MM.1S (cell line): ENCODE measurements around the gene STK17B.

ENCODE experiments used
- DNase-seq: peaks from one replicate; pipeline ENCODE4 v3.0.0-alpha.2; 2015
- H2AFZ ChIP-seq: fragments of 300-600 bp; sonication (generic); 2 replicates; pipeline ENCODE4 v1.6.0; 2016; ENCODE audit warnings: antibody characterized with exemption, low read length
- H3F3A ChIP-seq: fragments of 300-600 bp; sonication (generic); 2 replicates; pipeline ENCODE4 v1.6.1; 2016; ENCODE audit warnings: mild to moderate bottlenecking, antibody characterized with exemption, low read length, moderate library complexity, mixed read lengths; ENCODE audit not compliant: insufficient read depth
- H3K27ac ChIP-seq: fragments of 300-600 bp; sonication (generic); 2 replicates; pipeline ENCODE4 v1.5.1; 2016; ENCODE audit warnings: mild to moderate bottlenecking, low read length
- H3K27me3 ChIP-seq: fragments of 300-600 bp; sonication (generic); replicated peaks from 2 replicates; pipeline ENCODE4 v1.6.0; 2016; ENCODE audit warnings: low read length; ENCODE audit not compliant: insufficient read depth
- H3K36me3 ChIP-seq: fragments of 300-600 bp; sonication (generic); replicated peaks from 2 replicates; pipeline ENCODE4 v1.6.1; 2016; ENCODE audit warnings: mild to moderate bottlenecking, low read length, mixed read lengths; ENCODE audit not compliant: insufficient read depth
- H3K4me1 ChIP-seq: fragments of 300-600 bp; sonication (generic); 2 replicates; pipeline ENCODE4 v1.6.1; 2016; ENCODE audit warnings: low read length, mixed read lengths
- H3K4me2 ChIP-seq: fragments of 300-600 bp; sonication (generic); 2 replicates; pipeline ENCODE4 v1.6.0; 2016; ENCODE audit warnings: low read depth, low read length
- H3K4me3 ChIP-seq: fragments of 300-600 bp; sonication (generic); 2 replicates; pipeline ENCODE4 v1.5.1; 2016; ENCODE audit warnings: low read length, mixed read lengths
- H3K79me2 ChIP-seq: fragments of 300-600 bp; sonication (generic); 2 replicates; pipeline ENCODE4 v1.6.1; 2016; ENCODE audit warnings: mixed run types, low read length, mixed read lengths
- H3K9ac ChIP-seq: fragments of 300-600 bp; sonication (generic); 2 replicates; pipeline ENCODE4 v1.6.1; 2016; ENCODE audit warnings: low read length, mixed read lengths
- H3K9me2 ChIP-seq: fragments of 300-600 bp; sonication (generic); replicated peaks from 2 replicates; pipeline ENCODE4 v1.6.1; 2016; ENCODE audit warnings: mild to moderate bottlenecking, low read length, mixed read lengths; ENCODE audit not compliant: insufficient read depth
- H3K9me3 ChIP-seq: fragments of 300-600 bp; sonication (generic); replicated peaks from 2 replicates; pipeline ENCODE4 v1.6.1; 2016; ENCODE audit warnings: mild to moderate bottlenecking, low read length, mixed read lengths; ENCODE audit not compliant: insufficient read depth
- H4K20me1 ChIP-seq: fragments of 300-600 bp; sonication (generic); 2 replicates; pipeline ENCODE4 v1.6.1; 2016; ENCODE audit warnings: mild to moderate bottlenecking, low read length, moderate library complexity, mixed read lengths; ENCODE audit not compliant: insufficient read depth
- CTCF ChIP-seq: fragments of 300-600 bp; sonication (generic); IDR thresholded peaks from 2 replicates; pipeline ENCODE4 v1.5.1; 2016; ENCODE audit warnings: antibody characterized with exemption, low read length, mixed read lengths
- EZH2 ChIP-seq: fragments of 300-600 bp; sonication (generic); optimal IDR thresholded peaks from 2 replicates; pipeline ENCODE3; 2017; ENCODE audit warnings: low read depth, mild to moderate bottlenecking, antibody characterized with exemption, low read length, mixed read lengths
- EZH2phosphoT487 ChIP-seq: fragments of 300-600 bp; sonication (generic); IDR thresholded peaks from 2 replicates; pipeline ENCODE4 v1.6.1; 2018; ENCODE audit warnings: antibody characterized with exemption, low read length

Gene STK17B

GRCh38 chr2:196159221-196159892 lies 12.0 kb downstream of the STK17B start:
- Histone ChIP-seq H3K27ac (peak overlapping the region; percentile 86; the same call in 1 of the 2 replicates), H4K20me1 (peaks cover 7% of the 10 kb centered on the region; the same call in 1 of the 2 replicates), H3K4me2 (peak overlapping the region; percentile 72), H3K79me2 (peaks cover 100% of the 10 kb centered on the region), H3K4me1 (peaks cover 43% of the 10 kb centered on the region), H3F3A (peaks cover 44% of the 10 kb centered on the region), H2AFZ (no peak overlapping the region), H3K9me3 (no peaks in the 10 kb centered on the region), H3K4me3 (peak overlapping the region; percentile 16; the same call in 1 of the 2 replicates), H3K9me2 (no peaks in the 10 kb centered on the region), H3K36me3 (peaks cover 25% of the 10 kb centered on the region), H3K9ac (peak overlapping the region; percentile 20; the same call in 1 of the 2 replicates), H3K27me3 (no peaks in the 10 kb centered on the region)
- TF ChIP-seq EZH2phosphoT487 (no peak), CTCF (no peak), EZH2 (no peak)
- DNase-seq: no peak

GRCh38 chr2:196155575-196155974 lies 15.8 kb downstream of the STK17B start:
- no peak overlapping the region for H2AFZ ChIP-seq
- H3F3A ChIP-seq: peaks cover 18% of the 10 kb centered on the region
- H3K4me2 ChIP-seq: no peak overlapping the region
- no peaks in the 10 kb centered on the region for H3K9me3 ChIP-seq
- peaks cover 26% of the 10 kb centered on the region for H3K36me3 ChIP-seq
- peaks cover 7% of the 10 kb centered on the region; the same call in 1 of the 2 replicates for H4K20me1 ChIP-seq
- H3K9me2 ChIP-seq: no peaks in the 10 kb centered on the region
- H3K27ac ChIP-seq: no peak overlapping the region
- peaks cover 100% of the 10 kb centered on the region for H3K79me2 ChIP-seq
- DNase-seq: no peak
- TF ChIP-seq EZH2phosphoT487 (no peak), EZH2 (no peak), CTCF (no peak)
- no peak overlapping the region for H3K9ac ChIP-seq
- no peak overlapping the region for H3K4me3 ChIP-seq
- H3K4me1 ChIP-seq: peaks cover 24% of the 10 kb centered on the region
- no peaks in the 10 kb centered on the region for H3K27me3 ChIP-seq

DNA sequence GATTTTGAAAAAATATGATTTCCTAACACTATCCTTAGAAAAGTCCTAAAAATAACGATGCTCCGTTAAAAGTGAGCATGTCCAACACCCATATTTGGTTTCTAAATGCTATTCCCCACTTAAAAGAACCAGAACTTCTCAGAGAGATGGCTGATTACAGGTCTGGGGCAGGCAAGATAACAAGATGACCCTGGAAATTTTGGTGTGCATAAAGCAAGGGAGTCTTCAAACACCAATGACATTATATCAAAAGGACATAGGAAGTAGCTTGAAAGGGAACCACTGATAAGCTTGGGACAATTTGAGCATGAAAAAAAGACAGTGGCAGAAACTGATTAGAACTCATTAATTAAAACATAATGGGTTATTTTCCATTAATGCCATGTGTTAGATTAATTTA lies 17.9 kb downstream of the STK17B start:
- DNase-seq: no peak
- peaks cover 100% of the 10 kb centered on the region for H3K79me2 ChIP-seq
- H3F3A ChIP-seq: peaks cover 11% of the 10 kb centered on the region; the same call in 1 of the 2 replicates
- no peak overlapping the region for H3K4me2 ChIP-seq
- H3K4me1 ChIP-seq: peaks cover 7% of the 10 kb centered on the region; the same call in 1 of the 2 replicates
- no peaks in the 10 kb centered on the region for H3K27me3 ChIP-seq
- H3K4me3 ChIP-seq: no peak overlapping the region
- H3K27ac ChIP-seq: no peak overlapping the region
- no peak overlapping the region for H2AFZ ChIP-seq
- peaks cover 30% of the 10 kb centered on the region for H3K36me3 ChIP-seq
- TF ChIP-seq EZH2phosphoT487: no peak
- no peak for TF ChIP-seq CTCF
- TF ChIP-seq EZH2: no peak
- peaks cover 21% of the 10 kb centered on the region; the same call in 1 of the 2 replicates for H4K20me1 ChIP-seq
- H3K9me3 ChIP-seq: no peaks in the 10 kb centered on the region
- H3K9me2 ChIP-seq: no peaks in the 10 kb centered on the region
- H3K9ac ChIP-seq: no peak overlapping the region
